OCI-LY7 (cell line): ENCODE measurements around the gene LDAH.

ENCODE experiments used
- EZH2phosphoT487 ChIP-seq: fragments of 200-600 bp; sonication (generic); IDR thresholded peaks from 2 replicates; pipeline ENCODE4 v1.6.1; 2018; ENCODE audit warnings: low read depth, borderline replicate concordance, mild to moderate bottlenecking, mixed run types, antibody characterized with exemption, low read length, moderate library complexity, mixed read lengths
- TF ChIP-seq, protein P1 (sequence below): fragments of 200-600 bp; sonication (generic); conservative IDR thresholded peaks from 2 replicates; pipeline ENCODE4 v1.5.1; 2014; ENCODE audit warnings: mild to moderate bottlenecking, antibody characterized with exemption, low read length, moderate library complexity, mixed read lengths

DNA sequence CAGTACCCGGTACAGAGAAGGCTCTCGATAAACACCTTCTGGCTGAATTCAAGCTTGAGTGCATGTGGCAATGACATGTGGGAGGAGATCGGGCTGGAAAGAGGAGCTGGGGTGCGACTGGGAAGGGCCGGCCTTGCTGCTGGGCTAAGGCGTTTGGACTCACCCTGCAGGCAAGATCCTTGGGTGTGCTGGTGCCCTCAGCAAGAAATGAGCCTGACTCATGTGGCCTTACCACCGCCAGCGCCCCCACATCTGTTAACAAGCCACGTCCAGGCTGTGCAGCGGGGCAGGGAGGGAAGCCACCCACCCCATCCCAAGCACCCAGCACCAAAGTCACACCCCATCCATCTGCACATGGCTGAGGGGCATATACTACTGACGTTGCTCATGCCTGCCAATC is 173.3 kb downstream of the LDAH start:
- TF ChIP-seq, protein P1, sequence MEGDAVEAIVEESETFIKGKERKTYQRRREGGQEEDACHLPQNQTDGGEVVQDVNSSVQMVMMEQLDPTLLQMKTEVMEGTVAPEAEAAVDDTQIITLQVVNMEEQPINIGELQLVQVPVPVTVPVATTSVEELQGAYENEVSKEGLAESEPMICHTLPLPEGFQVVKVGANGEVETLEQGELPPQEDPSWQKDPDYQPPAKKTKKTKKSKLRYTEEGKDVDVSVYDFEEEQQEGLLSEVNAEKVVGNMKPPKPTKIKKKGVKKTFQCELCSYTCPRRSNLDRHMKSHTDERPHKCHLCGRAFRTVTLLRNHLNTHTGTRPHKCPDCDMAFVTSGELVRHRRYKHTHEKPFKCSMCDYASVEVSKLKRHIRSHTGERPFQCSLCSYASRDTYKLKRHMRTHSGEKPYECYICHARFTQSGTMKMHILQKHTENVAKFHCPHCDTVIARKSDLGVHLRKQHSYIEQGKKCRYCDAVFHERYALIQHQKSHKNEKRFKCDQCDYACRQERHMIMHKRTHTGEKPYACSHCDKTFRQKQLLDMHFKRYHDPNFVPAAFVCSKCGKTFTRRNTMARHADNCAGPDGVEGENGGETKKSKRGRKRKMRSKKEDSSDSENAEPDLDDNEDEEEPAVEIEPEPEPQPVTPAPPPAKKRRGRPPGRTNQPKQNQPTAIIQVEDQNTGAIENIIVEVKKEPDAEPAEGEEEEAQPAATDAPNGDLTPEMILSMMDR, result no peak
- no peak for TF ChIP-seq EZH2phosphoT487
